GM10847 (cell line): ENCODE results near the gene CISTR.
A peak's percentile ranks its signal among the peaks of the same experiment; 100 is the strongest.

Experiments
- POLR2A ChIP-seq: IDR thresholded peaks from 2 replicates; pipeline ENCODE4 v1.6.1; 2011; ENCODE audit not compliant: insufficient read length; ENCODE audit errors: extremely low read depth

CISTR gene

GRCh38 chr12:53775478-53776145, 23.8 kb upstream of the CISTR start:
- TF ChIP-seq POLR2A = no peak

- TF ChIP-seq POLR2A = no peak
These were observed 18.5 kb upstream of the CISTR start for GRCh38 chr12:53770281-53770680.

DNA sequence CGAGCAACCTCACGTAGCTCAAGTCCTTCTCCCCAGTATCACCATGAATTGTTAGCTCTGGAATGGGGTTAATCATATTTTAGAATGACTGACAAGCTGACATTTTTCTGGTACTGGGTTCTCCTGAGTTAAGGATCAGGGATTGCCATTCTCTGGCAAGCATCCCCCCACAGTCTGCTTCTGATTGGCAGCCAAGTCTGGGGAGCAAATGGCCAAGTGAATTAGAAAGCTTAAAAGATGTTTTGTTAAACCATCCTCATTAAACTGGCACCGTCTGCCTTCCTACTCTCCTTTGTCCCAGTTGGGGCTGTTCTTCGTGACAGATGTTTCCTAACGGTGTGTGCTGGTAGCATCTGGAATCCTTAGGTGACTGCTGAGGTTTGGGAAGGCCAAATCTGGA, 17.2 kb upstream of the CISTR start:
- no peak for TF ChIP-seq POLR2A

DNA sequence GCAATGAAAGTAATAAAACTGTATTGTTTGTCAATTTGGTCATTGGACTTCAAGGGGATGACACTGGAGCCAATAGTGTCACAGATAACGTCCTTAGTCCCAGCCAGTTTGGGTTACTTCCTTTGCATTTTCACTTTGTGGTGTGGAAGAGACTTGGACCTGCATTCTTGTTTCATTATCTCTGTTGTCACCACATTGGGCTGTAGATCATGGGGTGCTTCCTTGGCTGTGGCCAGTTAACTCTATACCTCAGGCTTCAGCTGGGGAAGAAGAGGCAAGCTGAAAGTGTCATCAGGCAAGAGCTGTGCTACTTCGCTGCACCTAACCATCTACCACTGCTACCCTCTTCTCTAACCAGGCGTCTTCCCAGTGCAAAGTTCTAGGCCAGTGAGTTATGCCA, 15.1 kb upstream of the CISTR start:
- TF ChIP-seq POLR2A = no peak

DNA sequence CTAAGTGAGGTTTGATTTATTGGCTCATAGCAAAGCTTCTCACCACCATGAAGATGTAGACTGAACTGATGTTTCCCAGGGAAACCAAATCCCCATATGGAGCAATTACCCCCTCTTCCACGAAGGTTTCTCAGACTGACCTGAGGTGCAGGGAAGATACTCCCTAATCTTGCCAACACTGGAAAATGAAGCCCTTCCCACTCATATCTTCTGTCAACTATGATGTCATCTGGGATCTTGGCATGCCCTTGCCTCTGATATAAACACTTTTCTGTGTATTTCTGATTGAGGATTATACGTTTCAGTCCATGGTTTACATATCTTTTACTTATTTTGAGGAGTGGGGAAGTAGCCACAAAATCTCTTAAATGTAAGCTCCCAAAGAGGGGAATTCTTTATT, 14.1 kb upstream of the CISTR start:
- TF ChIP-seq POLR2A = no peak

- TF ChIP-seq POLR2A = no peak
These were observed 12.8 kb upstream of the CISTR start for GRCh38 chr12:53764615-53765014.

DNA sequence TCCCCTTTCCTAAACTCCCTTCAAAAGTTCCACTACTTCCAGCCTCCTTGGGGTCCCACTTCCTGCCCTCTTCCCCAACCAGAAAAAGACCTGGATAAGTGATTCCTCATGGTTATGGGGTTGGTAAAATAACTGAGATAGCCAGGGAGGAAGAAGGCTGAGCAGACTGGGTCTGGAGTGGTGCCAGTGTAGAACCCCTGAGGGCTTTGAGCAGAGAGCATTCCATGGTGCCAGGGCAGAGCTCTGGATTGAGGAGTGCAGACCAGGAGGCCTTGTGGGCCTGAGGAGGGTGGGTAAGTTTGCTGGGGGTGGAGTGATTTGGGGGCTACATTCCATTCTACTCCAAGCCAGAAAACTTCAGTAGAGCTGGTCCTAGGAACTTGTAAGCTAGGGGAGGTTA, 9.5 kb upstream of the CISTR start:
- TF ChIP-seq POLR2A = no peak

- no peak for TF ChIP-seq POLR2A
These were observed 7.5 kb upstream of the CISTR start for GRCh38 chr12:53759261-53759660.

- no peak for TF ChIP-seq POLR2A
These were observed 6.9 kb upstream of the CISTR start for GRCh38 chr12:53758730-53759103.

DNA sequence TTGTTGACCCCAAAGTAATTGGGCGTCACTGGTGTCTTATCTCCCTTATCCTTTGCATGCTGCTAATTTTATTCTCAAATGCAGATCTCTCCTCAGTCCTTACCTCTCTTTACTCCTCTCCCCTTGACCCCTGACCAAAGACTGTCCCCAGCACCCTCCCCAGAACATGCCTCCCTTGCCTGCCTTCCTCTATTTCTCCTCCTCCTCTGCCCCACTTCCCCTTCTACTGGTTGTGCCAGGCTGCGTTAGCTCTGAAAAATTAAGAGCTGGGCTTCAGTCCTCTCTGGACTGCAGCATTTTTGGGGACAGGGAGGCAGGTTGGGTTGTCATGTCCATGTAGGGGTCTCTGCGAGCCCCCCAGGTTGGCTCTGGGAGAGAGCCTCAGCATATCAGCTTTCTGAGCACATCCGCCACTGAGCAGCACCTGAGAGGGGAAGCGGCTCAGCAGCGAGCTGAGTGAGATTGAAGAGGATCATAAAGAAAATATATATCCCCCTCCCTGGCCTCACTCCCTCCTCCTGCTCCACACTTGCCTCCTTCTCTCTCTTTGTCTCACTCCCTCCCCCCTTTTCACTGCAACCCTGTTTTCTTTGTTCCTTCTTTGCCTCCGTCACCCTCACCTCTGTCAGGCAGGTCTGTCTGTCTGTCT, 6.4 kb upstream of the CISTR start:
- no peak for TF ChIP-seq POLR2A

- TF ChIP-seq POLR2A = peak; percentile 23
These were observed 5.5 kb upstream of the CISTR start for GRCh38 chr12:53757101-53757770.

DNA sequence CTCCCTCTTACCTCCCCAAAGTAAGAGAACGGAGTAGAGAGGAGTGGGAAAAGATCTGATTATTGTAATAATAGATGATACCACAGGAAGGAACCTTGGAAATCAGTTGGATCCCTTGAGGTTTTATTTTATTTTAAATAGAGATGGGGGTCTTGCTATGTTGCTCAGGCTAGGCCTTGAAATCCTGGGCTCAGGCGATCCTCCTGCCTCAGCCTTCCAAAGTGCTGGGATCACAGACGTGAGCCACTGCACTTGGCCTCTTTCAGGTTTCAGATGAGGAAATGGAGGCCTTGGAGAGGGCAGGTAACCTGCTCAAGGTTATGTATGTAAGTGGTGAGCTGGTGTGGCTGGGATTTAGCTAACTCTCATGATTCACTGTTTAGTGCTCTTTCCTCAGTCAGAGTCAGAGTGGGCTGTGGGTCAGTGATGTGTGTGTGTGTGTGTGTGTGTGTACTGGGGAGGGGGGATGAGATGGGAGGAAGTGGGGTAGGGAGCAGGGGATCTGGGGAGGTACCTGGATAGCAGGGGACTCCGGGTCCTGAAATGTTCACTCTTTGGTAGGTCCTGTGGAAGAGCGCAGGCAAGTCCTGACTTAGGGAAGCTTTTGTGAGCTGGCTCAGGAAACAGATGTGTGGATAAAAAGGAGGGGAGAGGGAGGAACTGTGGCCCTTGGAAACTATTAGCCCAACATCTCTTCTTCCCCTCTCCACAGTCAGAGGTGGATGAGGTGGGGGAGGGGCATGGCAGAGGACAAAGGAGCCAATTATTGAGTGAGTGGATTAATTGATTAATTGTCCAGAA, 4.7 kb upstream of the CISTR start:
- TF ChIP-seq POLR2A = no peak

GRCh38 chr12:53755893-53756292, 4.1 kb upstream of the CISTR start:
- TF ChIP-seq POLR2A = no peak

DNA sequence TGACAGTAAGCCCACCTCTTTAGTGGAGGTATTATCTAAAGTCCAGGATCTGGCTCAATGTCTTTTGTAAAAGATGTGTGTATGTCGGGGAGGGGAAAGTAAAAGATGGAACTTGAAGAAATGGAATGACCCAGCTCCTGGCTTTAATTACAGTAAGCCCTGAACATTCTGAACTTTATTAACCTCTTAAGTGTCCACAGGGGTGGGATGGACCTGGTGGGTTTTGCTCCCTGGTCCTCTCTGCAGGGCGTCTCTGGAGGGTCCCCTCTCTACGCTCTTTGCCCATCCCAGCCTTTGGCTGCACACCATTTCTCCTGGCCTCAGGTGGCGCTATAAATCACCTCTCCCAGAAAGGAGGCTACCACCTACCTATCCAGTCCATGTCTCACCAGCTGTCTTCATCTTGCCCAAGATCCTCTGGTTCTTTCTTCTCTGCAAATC, 3.7 kb upstream of the CISTR start:
- no peak for TF ChIP-seq POLR2A

DNA sequence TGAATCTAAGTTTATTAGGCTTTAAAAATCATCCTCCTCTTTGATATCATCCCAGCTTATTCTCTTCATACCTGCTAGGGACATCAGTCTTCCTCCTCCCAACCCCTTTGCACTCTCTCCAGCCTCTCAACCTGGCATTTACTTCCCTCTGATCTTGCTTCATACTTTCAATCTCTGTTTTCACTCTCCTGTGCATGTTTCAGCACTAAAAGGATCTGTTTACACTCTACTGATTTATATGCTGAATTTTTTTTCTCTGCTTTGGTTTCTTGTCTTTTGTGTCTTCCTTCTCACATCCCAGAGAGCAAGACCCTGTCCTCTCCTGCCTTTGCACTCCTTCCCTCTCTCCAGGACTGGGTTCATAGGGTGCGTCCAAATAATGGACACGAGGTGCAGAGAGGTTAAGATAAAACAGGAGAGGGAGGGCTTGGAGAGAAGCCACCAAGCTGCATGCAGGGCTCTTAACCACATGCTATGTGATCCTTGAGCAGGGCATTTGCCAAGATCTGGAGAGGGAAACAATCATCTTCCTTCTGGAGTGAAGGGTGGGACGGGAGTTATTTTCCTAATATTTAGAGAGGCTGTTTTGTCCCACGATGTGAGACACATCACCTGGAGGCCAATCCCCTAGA, 3.0 kb upstream of the CISTR start:
- no peak for TF ChIP-seq POLR2A
